ENCODE data around the gene NTNG1.

- TF ChIP-seq TAF1 (IDR thresholded peaks at IDR 0.05; ENCODE audit: borderline replicate concordance, insufficient read depth, low read length) = no peak
- no peak for TF ChIP-seq POLR2AphosphoS5 (IDR thresholded peaks at IDR 0.05; ENCODE audit: low read depth, low read length)
- TF ChIP-seq, protein P1, sequence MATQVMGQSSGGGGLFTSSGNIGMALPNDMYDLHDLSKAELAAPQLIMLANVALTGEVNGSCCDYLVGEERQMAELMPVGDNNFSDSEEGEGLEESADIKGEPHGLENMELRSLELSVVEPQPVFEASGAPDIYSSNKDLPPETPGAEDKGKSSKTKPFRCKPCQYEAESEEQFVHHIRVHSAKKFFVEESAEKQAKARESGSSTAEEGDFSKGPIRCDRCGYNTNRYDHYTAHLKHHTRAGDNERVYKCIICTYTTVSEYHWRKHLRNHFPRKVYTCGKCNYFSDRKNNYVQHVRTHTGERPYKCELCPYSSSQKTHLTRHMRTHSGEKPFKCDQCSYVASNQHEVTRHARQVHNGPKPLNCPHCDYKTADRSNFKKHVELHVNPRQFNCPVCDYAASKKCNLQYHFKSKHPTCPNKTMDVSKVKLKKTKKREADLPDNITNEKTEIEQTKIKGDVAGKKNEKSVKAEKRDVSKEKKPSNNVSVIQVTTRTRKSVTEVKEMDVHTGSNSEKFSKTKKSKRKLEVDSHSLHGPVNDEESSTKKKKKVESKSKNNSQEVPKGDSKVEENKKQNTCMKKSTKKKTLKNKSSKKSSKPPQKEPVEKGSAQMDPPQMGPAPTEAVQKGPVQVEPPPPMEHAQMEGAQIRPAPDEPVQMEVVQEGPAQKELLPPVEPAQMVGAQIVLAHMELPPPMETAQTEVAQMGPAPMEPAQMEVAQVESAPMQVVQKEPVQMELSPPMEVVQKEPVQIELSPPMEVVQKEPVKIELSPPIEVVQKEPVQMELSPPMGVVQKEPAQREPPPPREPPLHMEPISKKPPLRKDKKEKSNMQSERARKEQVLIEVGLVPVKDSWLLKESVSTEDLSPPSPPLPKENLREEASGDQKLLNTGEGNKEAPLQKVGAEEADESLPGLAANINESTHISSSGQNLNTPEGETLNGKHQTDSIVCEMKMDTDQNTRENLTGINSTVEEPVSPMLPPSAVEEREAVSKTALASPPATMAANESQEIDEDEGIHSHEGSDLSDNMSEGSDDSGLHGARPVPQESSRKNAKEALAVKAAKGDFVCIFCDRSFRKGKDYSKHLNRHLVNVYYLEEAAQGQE (IDR thresholded peaks at IDR 0.05; ENCODE audit: insufficient read depth in 1 of 2, low read depth in 2 of 2, low read length in 2 of 2) = no peak
- no peak for TF ChIP-seq SIN3A (IDR thresholded peaks at IDR 0.05; ENCODE audit: borderline replicate concordance, insufficient read depth, low read length)
- no peak for TF ChIP-seq FOXP2 (optimal IDR thresholded peaks at IDR 0.05; ENCODE audit: borderline replicate concordance, extremely low read depth, extremely low read length, insufficient read depth)
Observed at GRCh38 chr1:107358619-107359327, 217.9 kb downstream of the NTNG1 start.
